Left lung (tissue), 10 donors: Measurements from ENCODE around the gene STK39. TPM values are rescaled to one million over a fixed set of nuclear protein-coding genes. Genes with fewer than 3 reads are reported as not detected.

ENCODE experiments used
- ATAC-seq: fragments of 200-7000 bp; cut with Tn5 transposase; one replicate; pipeline ENCODE4 v1.9.1; 2020; ENCODE audit warnings: moderate library complexity
- DNase-seq, 4 donors: peaks; one replicate each; pipeline ENCODE4 v3.0.0-alpha.2; 2013 to 2020
- H3K27ac ChIP-seq, 2 donors: fragments of 200-600 bp; sonication (generic) in 1 of 2; one replicate each; pipeline versions ENCODE4 v1.5.0 to v1.8.0; 2020 to 2021
- H3K27me3 ChIP-seq, 2 donors: fragments of 200-600 bp; sonication (generic) in 1 of 2; one replicate each; pipeline versions ENCODE4 v1.5.0 to v1.8.0; 2020 to 2021
- H3K36me3 ChIP-seq, 2 donors: fragments of 200-600 bp; sonication (generic) in 1 of 2; one replicate each; pipeline versions ENCODE4 v1.5.0 to v1.8.0; 2020 to 2021
- H3K4me1 ChIP-seq, 2 donors: fragments of 200-600 bp; one replicate each; pipeline ENCODE4 v1.8.0; 2021
- H3K4me3 ChIP-seq, 2 donors: fragments of 200-600 bp; sonication (generic) in 1 of 2; one replicate each; pipeline versions ENCODE4 v1.5.0 to v1.8.0; 2020 to 2021; ENCODE audit warnings: mild to moderate bottlenecking in 1 of 2
- H3K9me3 ChIP-seq, 2 donors: fragments of 200-600 bp; sonication (generic) in 1 of 2; one replicate each; pipeline versions ENCODE4 v1.5.0 to v1.8.0; 2020 to 2021
- intact Hi-C, 2 donors: fragments of 100-400 bp; cut with DNase I; formaldehyde crosslinking; loops; one replicate each; pipeline versions ENCODE4 v1.11.2 to v1.14.2; 2022
- polyA plus RNA-seq, 6 donors: library from polyadenylated mRNA; unstranded; fragments of 120-200 nt; gene quantifications; one replicate each; pipeline ENCODE4 v1.2.1, GENCODE V29; 2013; ENCODE audit not compliant: insufficient read length in 6 of 6
- total RNA-seq, 2 donors: library from RNA; stranded (reverse); fragmentation: NEBNext Ultra II Directional; extraction: Animal tissue kit (Norgen Biotek cat#: 25700); gene quantifications; one replicate each; pipeline ENCODE4 v1.2.1, GENCODE V29; 2021
- TF ChIP-seq, protein P1 (sequence below), 2 donors: fragments of 200-600 bp; sonication (generic) in 1 of 2; IDR thresholded peaks; one replicate each; pipeline versions ENCODE4 v1.5.0 to v1.8.0; 2021; ENCODE audit warnings: antibody characterized with exemption in 2 of 2
- donor health status: DM: no; HTN: yes; CAD: no.
- donor health status: DM: no; HTN: no; CAD: no.

STK39 gene
- total and polyA plus RNA-seq, 8 donors: 15.7 to 31.3 (median 27.0) TPM

DNA sequence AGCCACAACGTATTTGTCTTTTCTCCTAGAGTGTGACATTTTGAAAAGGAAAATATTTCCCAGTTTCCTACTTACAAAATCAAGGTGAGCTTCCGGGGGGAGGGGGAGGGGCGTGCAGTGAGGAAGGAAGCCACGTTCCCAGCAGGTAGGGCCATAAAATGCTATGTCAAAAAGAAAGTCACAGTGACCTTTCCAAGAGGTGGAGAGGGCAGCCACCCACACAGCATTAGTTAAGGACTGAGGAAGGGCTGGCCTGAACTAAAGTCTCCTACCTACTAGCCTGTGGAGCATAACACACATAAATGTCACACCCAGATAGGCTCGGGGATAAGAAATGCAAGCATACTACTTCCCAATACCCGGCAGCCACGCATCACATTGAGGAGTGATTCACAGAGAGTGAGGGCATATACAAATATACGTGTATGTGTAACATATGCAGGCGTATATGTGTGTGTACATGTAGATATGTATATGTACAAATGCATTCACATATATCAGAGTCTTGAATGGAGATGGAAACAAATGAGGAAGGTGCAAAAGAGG is 191.1 kb downstream of the STK39 start:
- Histone ChIP-seq H3K4me3 (no peak overlapping the region), H3K4me1 (no peaks in the 10 kb centered on the region), H3K36me3 (peaks cover 0 to 4% of the 10 kb centered on the region in 2 donors), H3K27me3 (no peaks in the 10 kb centered on the region), H3K9me3 (no peaks in the 10 kb centered on the region), H3K27ac (no peak overlapping the region)
- DNase-seq: no peak
- TF ChIP-seq, protein P1, sequence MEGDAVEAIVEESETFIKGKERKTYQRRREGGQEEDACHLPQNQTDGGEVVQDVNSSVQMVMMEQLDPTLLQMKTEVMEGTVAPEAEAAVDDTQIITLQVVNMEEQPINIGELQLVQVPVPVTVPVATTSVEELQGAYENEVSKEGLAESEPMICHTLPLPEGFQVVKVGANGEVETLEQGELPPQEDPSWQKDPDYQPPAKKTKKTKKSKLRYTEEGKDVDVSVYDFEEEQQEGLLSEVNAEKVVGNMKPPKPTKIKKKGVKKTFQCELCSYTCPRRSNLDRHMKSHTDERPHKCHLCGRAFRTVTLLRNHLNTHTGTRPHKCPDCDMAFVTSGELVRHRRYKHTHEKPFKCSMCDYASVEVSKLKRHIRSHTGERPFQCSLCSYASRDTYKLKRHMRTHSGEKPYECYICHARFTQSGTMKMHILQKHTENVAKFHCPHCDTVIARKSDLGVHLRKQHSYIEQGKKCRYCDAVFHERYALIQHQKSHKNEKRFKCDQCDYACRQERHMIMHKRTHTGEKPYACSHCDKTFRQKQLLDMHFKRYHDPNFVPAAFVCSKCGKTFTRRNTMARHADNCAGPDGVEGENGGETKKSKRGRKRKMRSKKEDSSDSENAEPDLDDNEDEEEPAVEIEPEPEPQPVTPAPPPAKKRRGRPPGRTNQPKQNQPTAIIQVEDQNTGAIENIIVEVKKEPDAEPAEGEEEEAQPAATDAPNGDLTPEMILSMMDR (IDR thresholded peaks at IDR 0.05): no peak
- intact Hi-C loops: no loop called here
- ATAC-seq: no peak

DNA sequence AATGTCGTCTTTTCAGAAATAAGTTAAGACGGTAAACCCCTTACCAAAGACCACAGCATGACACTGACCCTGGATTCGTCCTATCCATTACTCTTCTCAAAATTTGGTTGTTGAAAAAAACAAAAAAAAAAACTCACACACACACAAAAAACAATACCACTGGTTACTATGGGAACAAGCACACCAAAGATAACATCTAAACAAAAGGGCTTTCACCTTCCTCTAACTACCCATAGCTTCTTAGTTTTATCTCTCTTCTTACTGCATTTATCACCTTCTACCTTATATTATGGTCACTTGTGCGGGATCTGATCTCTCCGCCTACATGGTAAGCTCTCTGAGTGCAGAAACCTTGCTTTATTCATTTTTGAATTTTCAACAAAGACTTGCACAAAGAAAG is 192.7 kb downstream of the STK39 start:
- Histone ChIP-seq H3K9me3 (no peaks in the 10 kb centered on the region), H3K36me3 (peaks cover 0 to 8% of the 10 kb centered on the region in 2 donors), H3K27me3 (no peaks in the 10 kb centered on the region), H3K4me1 (no peaks in the 10 kb centered on the region), H3K27ac (no peak overlapping the region), H3K4me3 (no peak overlapping the region)
- intact Hi-C loops: no loop called here
- DNase-seq (no peak), ATAC-seq (no peak)
- TF ChIP-seq, protein P1 (IDR thresholded peaks at IDR 0.05): no peak

DNA sequence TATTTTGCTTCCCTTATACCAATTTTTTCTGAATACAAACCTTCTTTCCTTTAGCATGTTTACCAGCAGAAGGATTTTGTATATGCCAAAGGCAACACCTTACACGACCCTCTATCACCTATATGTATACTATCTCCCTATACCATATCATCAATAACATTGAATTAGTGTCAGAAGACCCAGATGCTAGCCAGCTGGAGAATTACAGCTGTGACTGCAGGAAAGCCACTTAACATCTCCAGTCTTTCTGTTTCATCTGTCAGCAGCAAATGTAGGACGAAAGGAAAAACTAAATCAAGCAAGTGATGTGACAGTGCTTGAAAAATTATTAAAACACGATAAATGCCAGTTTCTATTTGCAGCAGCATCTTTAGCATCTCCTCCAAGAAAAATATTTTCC is 193.7 kb downstream of the STK39 start:
- intact Hi-C loops: no loop called here
- TF ChIP-seq, protein P1 (IDR thresholded peaks at IDR 0.05): no peak
- Histone ChIP-seq H3K27ac (no peak overlapping the region), H3K4me1 (no peaks in the 10 kb centered on the region), H3K27me3 (no peaks in the 10 kb centered on the region), H3K36me3 (peaks cover 0 to 4% of the 10 kb centered on the region in 2 donors), H3K9me3 (no peaks in the 10 kb centered on the region), H3K4me3 (no peak overlapping the region)
- DNase-seq (no peak), ATAC-seq (no peak)

DNA sequence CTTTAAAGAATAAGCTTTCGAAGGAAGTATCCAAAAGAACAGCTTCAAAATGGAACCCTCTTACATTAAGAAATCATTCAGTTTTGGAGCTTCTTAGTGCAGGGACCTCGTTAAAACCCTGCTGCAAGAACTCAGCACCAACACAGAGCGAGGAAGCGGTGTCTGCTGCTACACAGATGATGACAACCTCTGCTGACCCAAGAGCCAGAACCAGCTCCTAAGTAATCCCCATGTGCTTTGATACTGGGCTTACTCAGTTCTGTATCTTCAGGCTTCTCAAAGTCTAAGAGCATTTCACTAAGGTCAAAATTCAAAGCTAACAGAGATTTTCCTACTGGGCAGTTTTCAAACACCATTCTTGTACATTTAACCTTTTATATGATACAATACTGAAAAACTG is 194.6 kb downstream of the STK39 start:
- Histone ChIP-seq H3K4me3 (no peak overlapping the region), H3K9me3 (no peaks in the 10 kb centered on the region), H3K4me1 (no peaks in the 10 kb centered on the region), H3K36me3 (peaks cover 0 to 4% of the 10 kb centered on the region in 2 donors), H3K27ac (no peak overlapping the region), H3K27me3 (no peaks in the 10 kb centered on the region)
- TF ChIP-seq, protein P1 (IDR thresholded peaks at IDR 0.05): no peak
- DNase-seq (no peak), ATAC-seq (no peak)
- intact Hi-C loops: no loop called here

DNA sequence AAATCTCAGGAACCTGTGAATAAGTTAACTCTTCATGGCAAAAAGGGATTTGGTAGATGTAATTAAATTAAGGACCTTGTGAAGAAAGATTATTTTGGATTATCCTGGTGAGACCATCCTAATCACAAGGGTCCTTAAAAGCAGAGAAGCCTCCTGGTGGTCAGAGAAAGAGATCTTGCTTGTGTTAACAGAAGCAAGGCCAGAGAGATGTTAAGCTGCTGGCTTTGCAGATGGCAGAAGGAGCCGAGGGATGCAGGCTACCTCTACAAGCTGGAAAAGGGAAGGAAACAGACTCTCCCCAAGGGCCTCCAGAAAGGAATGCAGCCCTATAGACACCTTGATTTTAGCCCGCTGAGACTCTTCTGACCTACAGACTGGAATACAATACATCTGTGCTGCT is 197.0 kb downstream of the STK39 start:
- DNase-seq (no peak), ATAC-seq (no peak)
- TF ChIP-seq, protein P1 (IDR thresholded peaks at IDR 0.05): no peak
- no peak overlapping the region for H3K27ac ChIP-seq
- no peaks in the 10 kb centered on the region for H3K27me3 ChIP-seq
- no peaks in the 10 kb centered on the region for H3K4me1 ChIP-seq
- intact Hi-C loops: no loop called here
- H3K9me3 ChIP-seq: no peaks in the 10 kb centered on the region
- no peak overlapping the region for H3K4me3 ChIP-seq
- peaks cover 0 to 4% of the 10 kb centered on the region in 2 donors for H3K36me3 ChIP-seq
